HG02588 (cell line): ENCODE data around the gene JPH2.
"Not testable (repeated sequence)": the region's sequence is repeated elsewhere in the genome, so short reads cannot be mapped to it uniquely, and the experiment has no call there.

Experiments
- ATAC-seq: cut with Tn5 transposase; IDR thresholded peaks from one replicate; pipeline ENCODE4 v1.9.1; 2021; ENCODE audit warnings: mild to moderate bottlenecking, moderate library complexity; ENCODE audit not compliant: unreplicated experiment

Gene JPH2

GRCh38 chr20:44187054-44187771 lies at the start of gene JPH2:
Gene JPH2 (minus strand): TSS chr20:44187188. CDS start chr20:44186705, 483 bp downstream.
- ATAC-seq: no peak

- ATAC-seq: no peak
These were observed 48.7 kb upstream of the JPH2 start for GRCh38 chr20:44235702-44236101.

DNA sequence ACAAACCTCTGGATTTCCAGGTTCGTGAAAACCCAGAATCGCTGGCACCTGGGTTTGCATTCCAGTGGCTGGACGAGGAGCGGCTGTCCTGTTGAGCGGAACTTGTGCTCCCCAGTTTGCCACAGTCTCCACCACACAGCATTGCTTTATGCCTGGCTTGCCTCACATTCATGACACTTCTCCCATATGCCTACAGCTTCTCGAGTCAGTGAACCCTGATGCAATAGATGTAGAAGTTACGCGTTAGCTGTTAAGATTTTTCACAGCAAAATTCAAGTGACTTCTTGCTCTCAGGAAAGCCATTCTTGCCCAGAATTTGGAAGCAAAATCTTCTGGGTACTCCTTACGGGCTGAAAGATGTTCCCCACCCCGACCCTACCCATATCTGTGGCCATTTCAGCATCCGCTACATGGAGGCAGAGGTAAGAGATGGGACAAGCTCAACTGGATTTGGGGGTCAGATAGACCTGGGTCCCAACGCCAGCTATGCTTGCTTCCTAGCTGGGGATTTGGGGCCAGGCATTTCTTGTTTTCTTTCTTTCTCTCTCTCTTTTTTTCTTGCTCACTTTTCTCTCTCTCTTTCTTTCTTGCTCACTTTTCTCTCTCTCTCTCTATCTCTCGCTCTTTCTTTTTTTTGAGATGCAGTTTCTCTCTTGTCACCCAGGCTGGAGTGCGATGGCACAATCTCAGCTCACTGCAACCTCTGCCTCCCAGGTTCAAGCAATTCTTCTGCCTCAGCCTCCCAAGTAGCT lies 47.8 kb upstream of the JPH2 start:
- ATAC-seq: no peak

DNA sequence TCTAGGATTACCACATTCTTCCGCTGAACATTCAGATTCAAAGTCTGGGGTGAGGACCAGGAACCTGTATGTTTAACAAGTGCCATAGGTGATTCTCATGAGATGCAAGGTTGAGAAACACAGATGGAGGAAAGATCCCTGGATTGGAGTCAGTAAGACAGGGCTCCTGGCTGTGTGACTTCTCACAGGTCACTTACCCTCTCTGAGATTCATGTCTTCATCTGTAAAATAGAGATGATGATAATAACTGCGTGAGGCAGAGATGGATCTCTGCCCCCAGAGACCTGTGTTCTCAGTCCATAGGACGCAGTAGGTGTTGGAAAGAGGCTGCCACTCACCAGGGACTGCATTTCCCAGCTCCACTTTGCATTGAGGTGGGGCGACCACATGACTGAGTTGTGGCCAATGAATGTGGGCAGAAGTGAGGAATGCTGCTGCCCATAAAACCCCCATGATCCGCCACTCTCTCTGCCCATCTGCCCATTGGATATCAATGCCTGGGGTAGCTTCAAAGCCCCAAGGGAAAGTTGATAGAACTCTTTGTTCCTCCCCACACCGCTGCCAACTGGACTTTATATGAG lies 46.5 kb upstream of the JPH2 start:
- no peak for ATAC-seq

DNA sequence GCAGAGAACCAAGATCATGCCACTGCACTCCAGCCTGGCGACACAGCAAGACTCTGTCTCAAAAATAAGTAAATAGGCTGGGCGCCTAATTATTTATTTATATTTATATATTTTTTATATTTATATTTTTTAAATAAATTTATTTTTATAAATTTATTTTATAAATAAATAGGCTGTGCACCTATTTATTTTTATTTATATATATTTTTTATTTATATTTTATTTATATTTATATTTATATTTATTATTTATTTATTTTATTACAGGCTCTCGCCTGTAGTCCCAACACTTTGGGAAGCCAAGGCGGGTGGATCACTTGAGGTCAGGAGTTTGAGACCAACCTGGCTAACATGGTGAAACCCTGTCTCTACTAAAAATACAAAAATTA lies 45.5 kb upstream of the JPH2 start:
- ATAC-seq: not testable (repeated sequence)

DNA sequence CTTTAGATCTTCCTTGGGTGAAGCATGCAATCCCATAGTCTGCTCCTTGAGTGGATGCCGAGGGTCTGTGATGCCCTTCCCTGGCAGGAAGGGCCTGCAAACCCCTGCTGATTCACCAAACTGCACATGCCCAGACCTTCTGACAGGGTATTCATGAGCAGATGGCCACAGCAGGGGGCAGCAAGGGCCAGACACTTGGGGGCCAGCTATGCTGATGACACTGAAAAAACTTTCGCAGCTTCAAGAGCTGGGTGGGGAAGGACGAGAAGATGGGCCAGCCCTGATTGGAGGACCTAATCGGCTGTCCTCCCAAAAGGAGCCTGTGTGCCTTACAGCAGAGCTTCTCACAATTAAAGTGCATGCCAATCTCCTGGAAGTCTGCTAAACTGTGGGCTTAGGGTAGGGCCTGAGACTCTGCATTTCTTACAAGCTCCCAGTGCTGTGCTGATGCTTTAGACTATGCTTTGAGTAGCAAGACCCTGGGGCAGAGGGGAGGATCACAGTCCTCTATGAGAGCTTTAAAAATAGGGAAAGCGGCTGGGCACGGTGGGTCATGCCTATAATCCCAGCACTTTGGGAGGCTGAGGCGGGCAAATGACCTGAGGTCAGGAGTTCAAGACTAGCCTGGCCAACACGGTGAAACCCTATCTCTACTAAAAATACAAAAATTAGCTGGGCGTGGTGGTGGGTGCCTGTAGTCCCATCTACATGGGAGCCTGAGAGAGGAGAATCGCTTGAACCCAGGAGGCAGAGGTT lies 44.9 kb upstream of the JPH2 start:
- no peak for ATAC-seq

DNA sequence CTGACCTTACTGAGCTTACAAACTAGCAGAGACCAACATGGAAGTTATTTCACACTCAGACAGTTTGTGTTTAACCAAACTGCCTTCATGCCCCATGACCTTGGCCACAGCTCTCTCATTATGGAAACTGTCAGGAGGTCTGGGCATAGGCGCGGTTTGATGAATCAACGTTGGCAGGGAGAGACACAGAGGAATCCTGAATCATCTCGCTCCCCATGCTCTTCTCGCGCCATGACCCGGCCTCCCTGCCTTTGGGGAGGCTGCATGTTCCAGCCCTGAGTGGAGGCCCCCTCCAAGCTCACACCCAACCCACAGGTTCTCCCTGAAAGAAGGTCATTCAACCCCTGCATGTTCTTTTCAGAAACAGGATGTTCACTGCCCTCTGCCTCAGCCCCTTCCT lies 44.2 kb upstream of the JPH2 start:
- ATAC-seq: no peak

GRCh38 chr20:44228465-44229258 lies 41.7 kb upstream of the JPH2 start:
- ATAC-seq: no peak

- ATAC-seq: no peak
These were observed 37.6 kb upstream of the JPH2 start for GRCh38 chr20:44224637-44225036.

DNA sequence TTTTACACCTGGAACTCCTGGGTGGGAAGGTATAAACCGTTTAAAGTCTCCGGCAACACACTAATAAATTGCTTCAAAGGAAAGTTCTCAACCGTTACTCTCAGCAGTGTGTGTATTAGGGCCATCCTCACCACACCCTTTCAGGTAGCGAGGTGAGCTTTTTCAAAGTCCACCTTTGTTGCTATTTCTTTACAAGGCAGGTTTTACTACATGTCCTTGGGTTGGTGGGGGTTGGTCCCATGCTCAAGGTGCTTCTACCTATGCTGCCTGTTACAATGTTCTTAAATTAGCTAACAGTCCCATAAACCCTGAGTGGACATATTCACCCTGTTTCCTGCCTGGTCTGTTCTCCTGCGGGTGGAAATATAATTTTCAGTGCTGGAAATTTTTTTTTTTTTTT lies 36.7 kb upstream of the JPH2 start:
- ATAC-seq: no peak

- ATAC-seq: no peak
These were observed 35.8 kb upstream of the JPH2 start for GRCh38 chr20:44222633-44223368.

DNA sequence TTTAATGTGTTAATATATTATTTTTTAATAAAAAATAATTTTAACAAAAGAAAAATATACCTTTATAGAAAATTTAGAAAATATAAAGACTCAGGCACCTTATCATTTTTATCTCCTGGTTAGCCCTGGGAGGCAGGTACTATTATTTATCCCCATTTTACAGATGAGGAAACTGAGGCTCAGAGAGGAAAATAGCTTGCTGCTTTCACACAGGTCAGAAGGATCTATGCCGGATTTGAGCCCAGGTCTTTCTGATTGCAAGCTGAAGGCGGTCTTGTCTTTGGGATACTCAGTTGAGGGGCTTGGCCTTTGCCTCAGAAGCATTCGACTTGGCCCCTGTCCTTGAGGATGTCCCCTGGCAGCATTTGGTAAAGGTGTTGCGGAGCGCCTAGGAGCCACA lies 35.0 kb upstream of the JPH2 start:
- no peak for ATAC-seq

GRCh38 chr20:44221368-44221954 lies 34.5 kb upstream of the JPH2 start:
- no peak for ATAC-seq

DNA sequence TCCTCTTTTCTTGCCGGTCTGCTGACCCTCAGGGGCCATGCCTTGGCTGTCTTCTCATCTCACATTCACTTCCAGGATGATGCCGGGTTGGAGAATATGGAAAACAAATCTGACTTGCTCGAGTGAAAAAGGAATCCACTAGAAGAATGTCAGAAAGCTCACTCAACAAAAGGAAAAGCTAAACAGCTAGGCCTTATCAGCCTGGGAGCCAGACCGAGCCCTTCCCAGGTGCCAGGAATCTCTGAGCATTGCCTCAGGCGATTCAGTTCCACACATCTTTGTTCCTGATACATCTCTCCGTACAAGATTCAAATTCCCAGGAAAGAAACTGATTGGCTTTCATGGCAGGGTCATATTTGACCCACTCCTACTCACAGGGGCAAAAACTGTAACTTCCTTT lies 32.8 kb upstream of the JPH2 start:
- ATAC-seq: no peak

GRCh38 chr20:44219170-44219730 lies 32.3 kb upstream of the JPH2 start:
- no peak for ATAC-seq

- ATAC-seq: no peak
These were observed 31.5 kb upstream of the JPH2 start for GRCh38 chr20:44218446-44218845.

DNA sequence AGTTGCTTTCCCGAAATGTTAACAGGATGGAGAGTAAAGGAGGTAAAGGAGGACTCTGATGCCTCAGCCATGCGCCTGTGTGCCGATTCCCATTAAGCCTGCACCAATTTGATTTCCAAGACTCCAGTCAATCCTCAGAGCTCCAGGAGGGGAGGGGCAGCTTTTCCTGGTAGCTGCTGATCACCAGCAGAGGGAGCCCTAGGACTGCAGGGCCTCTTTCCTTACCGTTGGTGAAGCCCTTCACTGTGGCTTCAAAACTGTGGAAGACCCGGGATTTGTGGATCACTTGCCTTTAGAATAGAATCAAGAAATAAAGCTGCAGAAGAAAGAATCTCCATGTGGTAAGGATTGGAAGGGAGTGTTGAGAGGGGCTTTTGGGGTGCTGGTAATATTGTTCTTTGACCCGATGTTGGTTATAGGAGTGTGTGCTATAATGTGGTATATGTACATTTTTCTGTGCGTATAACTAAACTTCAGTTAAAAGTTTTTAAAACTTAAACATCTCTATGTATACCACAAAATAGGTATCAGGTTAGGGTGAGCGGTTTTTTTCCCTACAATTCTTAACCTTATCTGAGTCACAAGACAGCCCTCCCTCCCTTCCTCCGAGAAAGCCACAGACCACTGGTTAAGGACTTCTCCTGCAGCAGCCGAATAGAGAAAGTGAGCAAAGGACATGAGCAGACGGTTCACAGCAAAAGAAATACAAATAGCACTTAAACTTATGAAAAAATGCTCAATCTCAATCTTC lies 30.5 kb upstream of the JPH2 start:
- no peak for ATAC-seq

- ATAC-seq: no peak
These were observed 28.1 kb upstream of the JPH2 start for GRCh38 chr20:44215125-44215524.

DNA sequence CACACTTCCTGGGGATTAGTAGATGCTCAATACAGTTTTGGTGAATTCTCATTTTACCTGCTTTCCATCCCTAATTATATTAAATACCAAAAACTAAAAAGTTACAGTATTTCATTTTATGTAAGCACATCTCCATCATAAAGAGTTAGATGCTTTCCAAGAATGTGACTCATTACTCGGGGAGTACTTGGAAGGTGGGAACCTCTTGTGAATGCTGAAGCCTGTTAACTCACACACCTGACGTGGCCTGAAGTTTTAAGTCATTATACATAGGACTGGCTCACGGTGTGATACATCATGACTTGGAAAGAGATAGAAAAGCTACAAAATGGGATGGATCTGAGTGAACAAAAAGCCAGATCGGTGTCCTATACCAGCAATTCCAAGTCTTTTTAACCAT lies 25.8 kb upstream of the JPH2 start:
- no peak for ATAC-seq
